Panc1 (cell line): ENCODE data around the gene MBTPS1. TPM values are rescaled to one million over a fixed set of nuclear protein-coding genes. Genes with fewer than 3 reads are reported as not detected.

ENCODE experiments used
- ATAC-seq: fragments of 200-7000 bp; cut with Tn5 transposase; 2 replicates; pipeline ENCODE4 v1.9.1; 2020; ENCODE audit warnings: mild to moderate bottlenecking, moderate library complexity
- BruUV-seq: library from RNA; stranded (reverse); fragments of 400-500 nt; replicated peaks from 2 replicates; lab custom pipeline; 2021; lab: Mats Ljungman, UMichigan
- CTCF ChIA-PET: fragments of 300-600 bp; sonication (Branson Sonifier 250); formaldehyde crosslinking; loops from one replicate; lab custom pipeline; 2022; ENCODE audit warnings: antibody characterized with exemption; lab: Charles Lee
- POLR2A ChIA-PET: fragments of 300-600 bp; sonication (Branson Sonifier 250); formaldehyde crosslinking; loops from one replicate; lab custom pipeline; 2022; ENCODE audit warnings: antibody characterized with exemption; lab: Charles Lee
- DNase-seq: peaks from one replicate; pipeline ENCODE4 v3.0.0-alpha.2; 2010; ENCODE audit warnings: low read depth, low spot score
- H3K27ac ChIP-seq: 2 replicates; pipeline ENCODE4 v1.5.1; 2011; ENCODE audit warnings: mild to moderate bottlenecking, low read length, inconsistent platforms
- H3K27me3 ChIP-seq: fragments of 200-500 bp; sonication (Bioruptor generic); 2 replicates; pipeline ENCODE4 v1.6.0; 2014; ENCODE audit warnings: low read length, inconsistent platforms; ENCODE audit not compliant: control insufficient read depth, insufficient read depth
- H3K36me3 ChIP-seq: fragments of 200-500 bp; sonication (Bioruptor generic); 2 replicates; pipeline ENCODE4 v1.5.1; 2014; ENCODE audit warnings: inconsistent platforms, mild to moderate bottlenecking, low read length, moderate library complexity; ENCODE audit not compliant: control insufficient read depth, insufficient read depth
- H3K4me1 ChIP-seq: 2 replicates; pipeline ENCODE4 v1.5.1; 2011; ENCODE audit warnings: inconsistent platforms, mild to moderate bottlenecking, low read length, moderate library complexity; ENCODE audit not compliant: control insufficient read depth, insufficient read depth
- H3K4me3 ChIP-seq, 2 experiments: 2 replicates each; pipeline ENCODE4 v1.5.1; 2011 to 2012; ENCODE audit warnings: low read depth in 2 of 2, low read length in 2 of 2, mild to moderate bottlenecking in 2 of 2, inconsistent platforms in 1 of 2, moderate library complexity in 1 of 2
- H3K9me3 ChIP-seq: fragments of 200-500 bp; sonication (Bioruptor generic); 2 replicates; pipeline ENCODE4 v1.5.1; 2014; ENCODE audit warnings: low read depth, mild to moderate bottlenecking, inconsistent platforms, low read length, moderate library complexity; ENCODE audit not compliant: control insufficient read depth, insufficient read depth
- CTCF ChIP-seq: fragments of 450-650 bp; IDR thresholded peaks from 2 replicates; pipeline ENCODE4 v1.5.1; 2017; ENCODE audit warnings: mild to moderate bottlenecking
- POLR2AphosphoS5 ChIP-seq: IDR thresholded peaks from 2 replicates; pipeline ENCODE4 v1.6.1; 2012; ENCODE audit warnings: mild to moderate bottlenecking, low read depth, low read length, moderate library complexity
- SIN3A ChIP-seq: IDR thresholded peaks from 2 replicates; pipeline ENCODE4 v1.6.1; 2012; ENCODE audit warnings: low read depth, mild to moderate bottlenecking, low read length, moderate library complexity, borderline replicate concordance; ENCODE audit not compliant: insufficient read depth
- TCF7L2 ChIP-seq: IDR thresholded peaks from 2 replicates; pipeline ENCODE4 v1.6.1; 2011; ENCODE audit warnings: mild to moderate bottlenecking, low read depth, low read length, inconsistent platforms
- in situ Hi-C: cut with HindIII; loops from 2 replicates; pipeline ENCODE4 v1.10.0; 2016; ENCODE audit warnings: low sequenced_read_pairs, low pct_unique_long_range_greater_than_20kb
- intact Hi-C: fragments of 100-400 bp; cut with micrococcal nuclease; formaldehyde crosslinking; loops from one replicate; pipeline ENCODE4 v1.10.0; 2022; ENCODE audit not compliant: unreplicated experiment
- total RNA-seq: library from RNA; stranded (reverse); gene quantifications from one replicate; pipeline ENCODE4 v1.2.1, GENCODE V29; 2021; ENCODE audit not compliant: unreplicated experiment
- TF ChIP-seq, protein P1 (sequence below), 2 experiments: IDR thresholded peaks; 2 replicates each; pipeline ENCODE4 v1.6.1; 2011 to 2012; ENCODE audit warnings: low read depth in 2 of 2, control low read depth in 1 of 2, low read length in 1 of 2, mild to moderate bottlenecking in 1 of 2, moderate library complexity in 1 of 2; ENCODE audit not compliant: insufficient read depth in 1 of 2

Gene MBTPS1
- total RNA-seq, 1 experiment from 2014 or later = 66.8 TPM

- in situ Hi-C loops = no loop called here
- POLR2A ChIA-PET = no interaction called here
- Histone ChIP-seq H3K9me3 (no peaks in the 10 kb centered on the region), H3K36me3 (no peaks in the 10 kb centered on the region), H3K27ac (no peak overlapping the region), H3K4me3 (no peak overlapping the region), H3K27me3 (no peaks in the 10 kb centered on the region), H3K4me1 (no peaks in the 10 kb centered on the region)
- no TSS peak for BruUV-seq
- intact Hi-C loops = no loop called here
- DNase-seq = no peak
- CTCF ChIA-PET = interaction anchor here (0.6 kb wide), 1 partner anchor 94 kb away, joined by 6 read pairs; no protein-coding TSS in a partner anchor
- ATAC-seq = no peak
- no peak for TF ChIP-seq POLR2AphosphoS5
- TF ChIP-seq TCF7L2 = no peak
- no peak for TF ChIP-seq CTCF
- TF ChIP-seq, protein P1, sequence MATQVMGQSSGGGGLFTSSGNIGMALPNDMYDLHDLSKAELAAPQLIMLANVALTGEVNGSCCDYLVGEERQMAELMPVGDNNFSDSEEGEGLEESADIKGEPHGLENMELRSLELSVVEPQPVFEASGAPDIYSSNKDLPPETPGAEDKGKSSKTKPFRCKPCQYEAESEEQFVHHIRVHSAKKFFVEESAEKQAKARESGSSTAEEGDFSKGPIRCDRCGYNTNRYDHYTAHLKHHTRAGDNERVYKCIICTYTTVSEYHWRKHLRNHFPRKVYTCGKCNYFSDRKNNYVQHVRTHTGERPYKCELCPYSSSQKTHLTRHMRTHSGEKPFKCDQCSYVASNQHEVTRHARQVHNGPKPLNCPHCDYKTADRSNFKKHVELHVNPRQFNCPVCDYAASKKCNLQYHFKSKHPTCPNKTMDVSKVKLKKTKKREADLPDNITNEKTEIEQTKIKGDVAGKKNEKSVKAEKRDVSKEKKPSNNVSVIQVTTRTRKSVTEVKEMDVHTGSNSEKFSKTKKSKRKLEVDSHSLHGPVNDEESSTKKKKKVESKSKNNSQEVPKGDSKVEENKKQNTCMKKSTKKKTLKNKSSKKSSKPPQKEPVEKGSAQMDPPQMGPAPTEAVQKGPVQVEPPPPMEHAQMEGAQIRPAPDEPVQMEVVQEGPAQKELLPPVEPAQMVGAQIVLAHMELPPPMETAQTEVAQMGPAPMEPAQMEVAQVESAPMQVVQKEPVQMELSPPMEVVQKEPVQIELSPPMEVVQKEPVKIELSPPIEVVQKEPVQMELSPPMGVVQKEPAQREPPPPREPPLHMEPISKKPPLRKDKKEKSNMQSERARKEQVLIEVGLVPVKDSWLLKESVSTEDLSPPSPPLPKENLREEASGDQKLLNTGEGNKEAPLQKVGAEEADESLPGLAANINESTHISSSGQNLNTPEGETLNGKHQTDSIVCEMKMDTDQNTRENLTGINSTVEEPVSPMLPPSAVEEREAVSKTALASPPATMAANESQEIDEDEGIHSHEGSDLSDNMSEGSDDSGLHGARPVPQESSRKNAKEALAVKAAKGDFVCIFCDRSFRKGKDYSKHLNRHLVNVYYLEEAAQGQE (IDR thresholded peaks at IDR 0.05; ENCODE audit: insufficient read depth in 1 of 2, low read depth in 2 of 2, low read length in 1 of 2) = no peak
- TF ChIP-seq SIN3A = no peak
Measured at GRCh38 chr16:84053237-84053636, 63.5 kb downstream of the MBTPS1 start.

DNA sequence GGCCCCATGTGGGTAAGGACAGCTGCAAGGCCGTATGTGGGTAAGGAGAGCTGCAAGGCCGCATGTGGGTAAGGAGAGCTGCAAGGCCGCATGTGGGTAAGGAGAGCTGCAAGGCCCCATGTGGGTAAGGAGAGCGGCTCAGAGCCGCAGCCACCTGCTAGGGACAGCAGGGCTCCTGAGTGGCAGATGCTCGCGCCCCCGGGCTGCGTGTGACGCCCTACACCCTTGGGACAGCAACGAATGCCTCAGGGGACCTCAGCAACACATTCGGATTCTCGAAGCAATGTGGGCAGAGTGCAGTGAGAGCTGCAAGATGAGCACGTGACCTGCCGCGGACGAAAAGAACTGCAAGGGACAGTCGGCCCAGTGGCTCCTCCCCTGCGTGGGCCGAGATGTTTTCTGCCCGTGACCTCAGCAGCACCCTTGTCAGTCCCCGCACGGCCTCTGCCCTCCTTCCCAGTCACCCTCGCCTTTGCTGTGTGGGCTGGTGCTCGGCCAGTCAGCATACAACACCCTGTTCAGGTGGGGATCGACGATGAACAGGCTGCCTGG, 64.6 kb downstream of the MBTPS1 start:
- Histone ChIP-seq H3K4me1 (no peaks in the 10 kb centered on the region), H3K27me3 (no peaks in the 10 kb centered on the region), H3K27ac (no peak overlapping the region), H3K9me3 (no peaks in the 10 kb centered on the region), H3K36me3 (no peaks in the 10 kb centered on the region), H3K4me3 (no peak overlapping the region)
- ATAC-seq = no peak
- TF ChIP-seq, protein P1 (IDR thresholded peaks at IDR 0.05; ENCODE audit: insufficient read depth in 1 of 2, low read depth in 2 of 2, low read length in 1 of 2) = no peak
- TF ChIP-seq POLR2AphosphoS5 (no peak), CTCF (no peak), SIN3A (no peak), TCF7L2 (no peak)
- CTCF ChIA-PET = no interaction called here
- in situ Hi-C loops (no loop called here), intact Hi-C loops (no loop called here)
- BruUV-seq = no TSS peak
- POLR2A ChIA-PET = no interaction called here
- DNase-seq = no peak
